ENCODE measurements around the gene PGBD2. TPM values are rescaled to one million over a fixed set of nuclear protein-coding genes. Genes with fewer than 3 reads are reported as not detected.
"Not testable (repeated sequence)": the region's sequence is repeated elsewhere in the genome, so short reads cannot be mapped to it uniquely, and the experiment has no call there.

The PGBD2 gene
- total and polyA plus RNA-seq, 5 experiments from 2014 or later, result 5.3 to 14.5 (median 9.9) TPM

- POLR2A ChIA-PET, result interaction anchor here (0.7 to 3.3 kb wide), 3 partner anchors 9 to 46 kb away, joined by 3 to 33 read pairs (median 18); partner anchors contain the start of gene SH3BP5L
- peaks cover 16 to 26% (median 20%) of the 10 kb centered on the region in 4 donors for H3K4me1 Mint-ChIP-seq
- ATAC-seq (no peak), DNase-seq (no peak)
- H3K9me3 Mint-ChIP-seq, result peaks cover 0 to 10% (median 0%) of the 10 kb centered on the region in 9 donors
- H3K4me3 Mint-ChIP-seq, result peak overlapping the region in 9 of 10 donors; percentile 3 to 58 (median 39)
- H3K27me3 Mint-ChIP-seq, result peaks cover 0 to 13% (median 0%) of the 10 kb centered on the region in 5 donors
- peaks cover 0 to 8% (median 4%) of the 10 kb centered on the region in 3 donors for H3K36me3 Mint-ChIP-seq
- peak overlapping the region in 4 of 10 donors; percentile 8 to 80 (median 56) for H3K27ac Mint-ChIP-seq
Measured at GRCh38 chr1:248871837-248872401, 34.1 kb upstream of the PGBD2 start.

GRCh38 chr1:248872752-248873408 lies 33.2 kb upstream of the PGBD2 start:
- DNase-seq (peak in 8 of 10 donors; percentile 13 to 71 (median 38)), ATAC-seq (peak; percentile 31 to 49)
- Mint-ChIP-seq H3K27me3 (peaks cover 0 to 13% (median 0%) of the 10 kb centered on the region in 5 donors), H3K27ac (peak overlapping the region; percentile 96 to 100 (median 98)), H3K4me3 (peak overlapping the region; percentile 93 to 99 (median 96)), H3K36me3 (peaks cover 0 to 8% (median 4%) of the 10 kb centered on the region in 3 donors), H3K9me3 (peaks cover 0 to 10% (median 0%) of the 10 kb centered on the region in 9 donors), H3K4me1 (peaks cover 16 to 26% (median 20%) of the 10 kb centered on the region in 4 donors)
- POLR2A ChIA-PET, result interaction anchor here (0.9 to 3.3 kb wide), 7 partner anchors 10 to 47 kb away, joined by 3 to 33 read pairs (median 13); partner anchors contain the start of genes PGBD2, SH3BP5L, ZNF672 and ZNF692

DNA sequence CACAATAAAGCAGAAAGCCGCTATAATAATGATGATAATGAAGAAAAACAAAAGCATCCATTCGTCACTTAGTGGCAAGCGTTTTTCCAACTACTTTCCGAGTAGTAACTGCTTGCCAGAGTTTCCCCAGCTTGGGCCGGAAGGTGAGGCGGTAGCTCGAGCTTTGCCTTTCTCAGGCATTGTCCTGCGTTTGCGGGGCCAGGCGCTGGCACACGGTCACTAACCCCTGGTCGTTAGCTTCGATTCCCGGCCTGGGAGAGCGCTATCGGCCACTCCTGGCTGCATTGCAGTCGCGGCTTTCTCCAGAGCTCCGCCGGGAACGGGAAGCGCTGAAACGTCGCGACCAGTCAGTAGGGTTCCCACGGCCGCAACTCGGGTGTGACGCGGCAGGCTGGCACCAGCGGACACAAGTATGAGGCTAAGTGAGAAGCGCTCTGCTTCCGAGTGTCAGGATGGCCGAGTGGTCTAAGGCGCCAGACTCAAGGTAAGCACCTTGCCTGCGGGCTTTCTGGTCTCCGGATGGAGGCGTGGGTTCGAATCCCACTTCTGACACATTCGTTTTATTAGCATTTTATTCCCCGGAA lies 32.5 kb upstream of the PGBD2 start:
- Mint-ChIP-seq H3K36me3 (peaks cover 0 to 8% (median 4%) of the 10 kb centered on the region in 3 donors), H3K27ac (peak overlapping the region; percentile 96 to 100 (median 98)), H3K4me3 (peak overlapping the region; percentile 93 to 99 (median 96)), H3K27me3 (peaks cover 0 to 13% (median 0%) of the 10 kb centered on the region in 5 donors), H3K4me1 (peaks cover 16 to 26% (median 20%) of the 10 kb centered on the region in 4 donors), H3K9me3 (peaks cover 0 to 10% (median 0%) of the 10 kb centered on the region in 9 donors)
- peak; percentile 79 for ATAC-seq
- POLR2A ChIA-PET, result interaction anchor here (0.9 to 3.3 kb wide), 8 partner anchors 8 to 47 kb away, joined by 3 to 33 read pairs (median 9); partner anchors contain the start of genes PGBD2, SH3BP5L, ZNF672 and ZNF692
- DNase-seq, result peak; percentile 74 to 96 (median 91)

DNA sequence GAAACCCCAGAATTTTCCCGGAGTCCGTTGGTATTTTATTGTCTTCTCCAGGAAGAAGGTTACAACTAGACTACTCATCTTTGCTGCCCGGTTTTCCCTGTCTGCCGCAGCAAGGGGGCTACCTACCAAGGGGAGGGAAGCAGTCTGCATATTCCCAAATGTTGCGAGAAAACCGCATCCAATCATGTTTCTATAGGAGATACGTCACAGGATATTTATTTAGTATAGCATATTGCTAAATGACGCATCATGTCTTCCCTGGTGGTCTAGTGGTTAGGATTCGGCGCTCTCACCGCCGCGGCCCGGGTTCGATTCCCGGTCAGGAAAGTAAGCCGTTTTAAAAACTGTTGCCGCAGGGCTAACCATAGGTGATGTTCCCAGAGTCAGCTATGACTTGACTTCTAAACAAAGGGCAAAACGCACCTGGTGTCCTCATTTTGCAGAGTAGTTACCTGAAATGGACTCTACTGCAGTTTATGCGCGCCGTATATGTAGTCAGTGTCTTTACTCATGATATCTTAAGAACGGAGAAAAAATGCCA lies 32.0 kb upstream of the PGBD2 start:
- DNase-seq, result peak; percentile 62 to 96 (median 86)
- Mint-ChIP-seq H3K36me3 (peaks cover 0 to 8% (median 4%) of the 10 kb centered on the region in 3 donors), H3K9me3 (peaks cover 0 to 10% (median 0%) of the 10 kb centered on the region in 9 donors), H3K4me3 (peak overlapping the region; percentile 93 to 99 (median 96)), H3K4me1 (peaks cover 16 to 26% (median 20%) of the 10 kb centered on the region in 4 donors), H3K27ac (peak overlapping the region; percentile 96 to 100 (median 98)), H3K27me3 (peaks cover 0 to 13% (median 0%) of the 10 kb centered on the region in 5 donors)
- peak; percentile 66 to 68 for ATAC-seq
- POLR2A ChIA-PET, result interaction anchor here (0.6 to 3.3 kb wide), 11 partner anchors 9 to 48 kb away, joined by 3 to 33 read pairs (median 5); partner anchors contain the start of genes PGBD2, SH3BP5L, ZNF672 and ZNF692

GRCh38 chr1:248881261-248881660 lies 24.8 kb upstream of the PGBD2 start:
- Mint-ChIP-seq H3K27ac (no peak overlapping the region), H3K4me1 (peaks cover 0 to 1% (median 0%) of the 10 kb centered on the region in 4 donors), H3K4me3 (no peak overlapping the region), H3K27me3 (no peaks in the 10 kb centered on the region), H3K9me3 (no peaks in the 10 kb centered on the region), H3K36me3 (no peaks in the 10 kb centered on the region)
- POLR2A ChIA-PET, result no interaction called here
- ATAC-seq (no peak), DNase-seq (no peak)

GRCh38 chr1:248882427-248882826 lies 23.6 kb upstream of the PGBD2 start:
- H3K9me3 Mint-ChIP-seq, DNase-seq, H3K36me3 Mint-ChIP-seq, POLR2A ChIA-PET, ATAC-seq, H3K4me1 Mint-ChIP-seq, H3K27me3 Mint-ChIP-seq, H3K27ac Mint-ChIP-seq, H3K4me3 Mint-ChIP-seq: not testable (repeated sequence)

- H3K4me3 Mint-ChIP-seq, result no peak overlapping the region
- H3K27ac Mint-ChIP-seq, result no peak overlapping the region
- no peak for DNase-seq
- no peak for ATAC-seq
- H3K4me1 Mint-ChIP-seq, result no peaks in the 10 kb centered on the region
- no peaks in the 10 kb centered on the region for H3K9me3 Mint-ChIP-seq
- H3K27me3 Mint-ChIP-seq, result no peaks in the 10 kb centered on the region
- POLR2A ChIA-PET, result interaction anchor here (1.0 kb wide), 1 partner anchor 10 kb away, joined by 3 read pairs; no protein-coding TSS in a partner anchor
- no peaks in the 10 kb centered on the region for H3K36me3 Mint-ChIP-seq
Measured at GRCh38 chr1:248884632-248885295, 21.3 kb upstream of the PGBD2 start.

- peaks cover 0 to 2% (median 0%) of the 10 kb centered on the region in 4 donors for H3K4me1 Mint-ChIP-seq
- no peaks in the 10 kb centered on the region for H3K9me3 Mint-ChIP-seq
- no peak overlapping the region for H3K27ac Mint-ChIP-seq
- H3K4me3 Mint-ChIP-seq, result no peak overlapping the region
- ATAC-seq (no peak), DNase-seq (no peak)
- H3K27me3 Mint-ChIP-seq, result peaks cover 0 to 6% (median 2%) of the 10 kb centered on the region in 5 donors
- H3K36me3 Mint-ChIP-seq, result no peaks in the 10 kb centered on the region
- POLR2A ChIA-PET, result no interaction called here
Measured at GRCh38 chr1:248885646-248886045, 20.4 kb upstream of the PGBD2 start.

DNA sequence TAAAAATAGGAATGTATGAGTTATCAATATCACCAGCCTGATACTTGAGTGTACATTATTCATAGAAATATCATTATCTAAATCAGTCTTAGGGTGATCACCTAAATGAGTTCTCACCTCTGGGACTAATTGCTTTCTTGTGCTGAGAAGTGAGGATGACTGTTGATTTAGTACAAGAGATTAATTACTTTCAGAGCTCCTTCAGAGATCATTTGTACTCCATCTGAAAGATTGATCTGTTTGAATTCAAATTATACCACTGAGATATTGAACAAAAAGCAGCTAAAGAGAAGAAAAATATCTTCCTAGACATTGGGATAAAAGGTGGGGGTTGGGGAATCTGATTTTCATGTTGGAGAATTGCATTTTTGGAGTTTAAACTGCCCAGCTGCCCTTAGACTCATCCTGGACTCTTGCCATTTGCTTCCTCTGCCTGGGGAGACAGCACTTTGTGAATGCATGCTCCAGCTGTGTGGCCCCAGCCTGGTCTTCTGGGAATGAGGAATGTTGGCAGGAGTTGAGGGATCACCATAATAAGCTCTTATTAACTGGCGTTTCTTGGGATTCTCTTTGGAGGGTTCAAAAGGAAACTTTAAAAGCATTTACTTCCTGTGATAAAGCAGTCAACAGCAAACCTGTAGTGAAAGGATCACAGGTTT lies 19.7 kb upstream of the PGBD2 start:
- H3K27ac Mint-ChIP-seq, result peak overlapping the region in 1 of 10 donors; percentile 19
- no peak for ATAC-seq
- peaks cover 0 to 13% (median 5%) of the 10 kb centered on the region in 5 donors for H3K27me3 Mint-ChIP-seq
- POLR2A ChIA-PET, result interaction anchor here (0.9 kb wide), 1 partner anchor 28 kb away, joined by 3 read pairs; no protein-coding TSS in a partner anchor
- H3K4me1 Mint-ChIP-seq, result peaks cover 0 to 3% (median 0%) of the 10 kb centered on the region in 4 donors
- DNase-seq, result no peak
- H3K4me3 Mint-ChIP-seq, result no peak overlapping the region
- H3K9me3 Mint-ChIP-seq, result no peaks in the 10 kb centered on the region
- H3K36me3 Mint-ChIP-seq, result no peaks in the 10 kb centered on the region

DNA sequence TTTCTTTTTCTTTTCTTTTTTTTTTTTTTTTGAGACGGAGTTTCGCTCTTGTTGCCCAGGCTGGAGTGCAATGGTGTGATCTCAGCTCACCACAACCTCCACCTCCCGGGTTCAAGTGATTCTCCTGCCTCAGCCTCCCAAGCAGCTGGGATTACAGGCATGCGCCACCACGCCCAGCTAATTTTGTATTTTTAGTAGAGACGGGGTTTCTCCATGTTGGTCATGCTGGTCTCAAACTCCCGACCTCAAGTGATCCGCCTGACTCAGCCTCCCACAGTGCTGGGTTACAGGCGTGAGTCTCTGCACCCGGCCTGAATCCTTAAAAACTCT lies 16.2 kb upstream of the PGBD2 start:
- not testable (repeated sequence) for H3K4me1 Mint-ChIP-seq

DNA sequence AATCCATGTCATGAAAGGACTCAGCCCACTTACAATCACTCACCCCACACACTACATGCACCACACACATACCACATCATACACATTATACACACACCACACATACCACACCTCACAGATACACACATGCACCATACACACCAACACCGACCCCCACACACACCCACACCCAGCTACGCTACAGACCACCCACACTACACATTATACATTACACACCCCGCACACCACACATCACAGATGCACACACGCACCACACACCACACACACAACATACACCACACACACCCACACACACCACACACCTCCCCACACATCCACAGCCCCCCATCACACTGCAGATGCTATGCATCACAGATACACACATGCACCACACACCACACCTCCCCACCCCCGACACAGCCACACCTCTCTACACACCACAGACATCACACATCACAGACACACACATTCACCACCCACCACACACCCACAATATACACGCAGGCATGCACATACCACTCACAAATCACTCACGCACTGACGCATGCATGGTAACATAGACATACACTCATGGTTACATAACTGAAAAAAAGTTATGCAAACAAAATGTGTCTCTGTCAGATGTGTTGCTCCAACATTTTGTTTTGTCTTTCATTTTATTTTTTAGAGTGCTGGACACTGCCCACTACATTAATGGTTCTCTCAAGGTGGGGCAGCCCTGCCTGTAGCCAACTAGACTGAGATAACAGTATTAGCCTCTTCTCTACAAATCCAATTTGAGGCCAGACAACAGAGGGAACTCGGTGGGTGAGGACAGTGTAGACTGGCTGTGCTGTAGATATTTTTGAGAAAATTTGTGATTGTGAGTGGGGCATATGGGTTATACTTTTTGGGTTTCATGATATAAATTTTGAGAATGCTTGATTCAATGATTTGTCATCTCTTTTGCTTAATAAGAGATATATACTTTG lies 15.2 kb upstream of the PGBD2 start:
- Mint-ChIP-seq H3K4me1 (peaks cover 0 to 3% (median 0%) of the 10 kb centered on the region in 4 donors), H3K4me3 (peak overlapping the region in 1 of 10 donors; percentile 4), H3K9me3 (no peaks in the 10 kb centered on the region), H3K27me3 (peaks cover 8 to 25% (median 12%) of the 10 kb centered on the region in 5 donors), H3K36me3 (no peaks in the 10 kb centered on the region), H3K27ac (no peak overlapping the region)
- DNase-seq (no peak), ATAC-seq (no peak)
- POLR2A ChIA-PET, result no interaction called here

More for the DNA sequence above, 16.2 kb upstream of the PGBD2 start:
- H3K4me3 Mint-ChIP-seq, POLR2A ChIA-PET, H3K9me3 Mint-ChIP-seq, H3K36me3 Mint-ChIP-seq, H3K27ac Mint-ChIP-seq, DNase-seq, ATAC-seq: not testable (repeated sequence)
- H3K27me3 Mint-ChIP-seq, result peaks cover 7 to 20% (median 10%) of the 10 kb centered on the region in 5 donors
